ENCODE measurements around the gene ENAH.

Gene ENAH

GRCh38 chr1:225449261-225449660 lies 203.7 kb downstream of the ENAH start:
- no peak for DNase-seq

GRCh38 chr1:225448146-225448805 lies 204.6 kb downstream of the ENAH start:
- DNase-seq: no peak

GRCh38 chr1:225447650-225448089 lies 205.3 kb downstream of the ENAH start:
- DNase-seq: no peak

GRCh38 chr1:225446981-225447615 lies 205.8 kb downstream of the ENAH start:
- no peak for DNase-seq

- DNase-seq: no peak
These were observed 206.3 kb downstream of the ENAH start for GRCh38 chr1:225446595-225446960.

- DNase-seq: no peak
These were observed 207.0 kb downstream of the ENAH start for GRCh38 chr1:225445639-225446594.

GRCh38 chr1:225442123-225442505 lies 210.8 kb downstream of the ENAH start:
- no peak for DNase-seq

GRCh38 chr1:225441314-225442122 lies 211.4 kb downstream of the ENAH start:
- no peak for DNase-seq

- no peak for DNase-seq
These were observed 212.3 kb downstream of the ENAH start for GRCh38 chr1:225440380-225441221.

- DNase-seq: no peak
These were observed 215.0 kb downstream of the ENAH start for GRCh38 chr1:225437710-225438437.

All from activated CD4-positive, alpha-beta T cell treated with anti-CD3 and anti-CD28 coated beads, Interleukin-2, amount 50 U/mL, for 48 hours (primary cell).